Measurements from ENCODE around the gene NUP98. TPM values are rescaled to one million over a fixed set of nuclear protein-coding genes. Genes with fewer than 3 reads are reported as not detected.

NUP98 gene
- polyA plus RNA-seq, 1 of the 3 experiments (the other 2 are of a cell fraction), result 56.4 TPM

- Histone ChIP-seq H3F3A (replicated peaks; ENCODE audit: insufficient read depth) (peaks cover 16% of the 10 kb centered on the region), H3K9me3 (no peaks in the 10 kb centered on the region), H3K79me2 (ENCODE audit: insufficient read depth) (peaks cover 5% of the 10 kb centered on the region; the same call in 1 of the 2 replicates), H3K4me2 (peak overlapping the region; percentile 52; the same call in 1 of the 2 replicates), H3K27me3 (ENCODE audit: insufficient read depth) (no peaks in the 10 kb centered on the region), H4K20me1 (ENCODE audit: insufficient read depth) (no peaks in the 10 kb centered on the region), H3K9ac (no peak overlapping the region), H3K9me2 (no peaks in the 10 kb centered on the region), H3K27ac (ENCODE audit: low read depth in 2 of 2, low read length in 1 of 2) (peak overlapping the region in 1 of 2 experiments; percentile 68; a peak in 2 of 4 replicates), H3K4me3 (ENCODE audit: low read depth in 2 of 2, low read length in 1 of 2) (no peak overlapping the region), H3K4me1 (ENCODE audit: control insufficient read depth in 1 of 2, insufficient read depth in 2 of 2, low read depth in 1 of 2, low read length in 1 of 2) (peaks cover 3 to 5% of the 10 kb centered on the region in 2 experiments; a peak in 3 of 4 replicates), H3K36me3 (replicated peaks in 1 of 2; ENCODE audit: control insufficient read depth in 1 of 2, insufficient read depth in 2 of 2, low read length in 1 of 2) (no peaks in the 10 kb centered on the region), H2AFZ (ENCODE audit: low read depth) (no peak overlapping the region)
- CTCF ChIA-PET, result no interaction called here
- TF ChIP-seq JUND (IDR thresholded peaks at IDR 0.05) (no peak), REST (IDR thresholded peaks at IDR 0.05; ENCODE audit: low read depth, low read length) (no peak), GATA2 (CRISPR knock-in tag; IDR thresholded peaks at IDR 0.05) (no peak), YY1 (IDR thresholded peaks at IDR 0.05; ENCODE audit: low read depth) (no peak), CTCF (IDR thresholded peaks at IDR 0.05) (no peak), MEF2A (IDR thresholded peaks at IDR 0.05; ENCODE audit: borderline replicate concordance, low read depth) (no peak), MAX (IDR thresholded peaks at IDR 0.05; ENCODE audit: low read depth) (no peak), SIN3A (IDR thresholded peaks at IDR 0.05; ENCODE audit: borderline replicate concordance, low read depth, low read length) (no peak), NRF1 (IDR thresholded peaks at IDR 0.05; ENCODE audit: low read depth, low read length) (no peak), ZBTB33 (IDR thresholded peaks at IDR 0.05; ENCODE audit: borderline replicate concordance, low read depth) (no peak), PBX3 (IDR thresholded peaks at IDR 0.05) (no peak), TAF1 (IDR thresholded peaks at IDR 0.05; ENCODE audit: borderline replicate concordance, low read depth, low read length) (no peak)
- no peak for DNase-seq
- POLR2A ChIA-PET, result no interaction called here
- WGBS (ENCODE audit: low lambda C conversion rate), result 77% methylated on average over 11 of the region's 11 CpGs
Observed at GRCh38 chr11:3803726-3804495, 6.6 kb upstream of the NUP98 start.

All from SK-N-SH (cell line).